Epithelial cell of proximal tubule (primary cell): ENCODE results near the gene CYP1A1. TPM values are rescaled to one million over a fixed set of nuclear protein-coding genes. Genes with fewer than 3 reads are reported as not detected.

Experiments
- DNase-seq: peaks from one replicate; pipeline ENCODE4 v3.0.0-alpha.2; 2011; ENCODE audit warnings: low read depth
- H3K4me3 ChIP-seq: 2 replicates; pipeline ENCODE4 v1.5.1; 2011; ENCODE audit warnings: low read depth, mild to moderate bottlenecking, low read length
- CTCF ChIP-seq: conservative IDR thresholded peaks from 2 replicates; pipeline ENCODE4 v1.5.1; 2012; ENCODE audit warnings: low read depth, mild to moderate bottlenecking, low read length
- total RNA-seq: library from RNA; depleted of rRNA; stranded (reverse); fragments of >200 nt; gene quantifications from 2 replicates; pipeline ENCODE4 v1.2.3, GENCODE V29; 2015

The CYP1A1 gene
- total RNA-seq, 1 donor from 2014 or later: 0.52 TPM

- H3K4me3 ChIP-seq: no peak overlapping the region
- TF ChIP-seq CTCF: no peak
- DNase-seq: no peak
These were observed 13.0 kb downstream of the CYP1A1 start for GRCh38 chr15:74712311-74712710.

DNA sequence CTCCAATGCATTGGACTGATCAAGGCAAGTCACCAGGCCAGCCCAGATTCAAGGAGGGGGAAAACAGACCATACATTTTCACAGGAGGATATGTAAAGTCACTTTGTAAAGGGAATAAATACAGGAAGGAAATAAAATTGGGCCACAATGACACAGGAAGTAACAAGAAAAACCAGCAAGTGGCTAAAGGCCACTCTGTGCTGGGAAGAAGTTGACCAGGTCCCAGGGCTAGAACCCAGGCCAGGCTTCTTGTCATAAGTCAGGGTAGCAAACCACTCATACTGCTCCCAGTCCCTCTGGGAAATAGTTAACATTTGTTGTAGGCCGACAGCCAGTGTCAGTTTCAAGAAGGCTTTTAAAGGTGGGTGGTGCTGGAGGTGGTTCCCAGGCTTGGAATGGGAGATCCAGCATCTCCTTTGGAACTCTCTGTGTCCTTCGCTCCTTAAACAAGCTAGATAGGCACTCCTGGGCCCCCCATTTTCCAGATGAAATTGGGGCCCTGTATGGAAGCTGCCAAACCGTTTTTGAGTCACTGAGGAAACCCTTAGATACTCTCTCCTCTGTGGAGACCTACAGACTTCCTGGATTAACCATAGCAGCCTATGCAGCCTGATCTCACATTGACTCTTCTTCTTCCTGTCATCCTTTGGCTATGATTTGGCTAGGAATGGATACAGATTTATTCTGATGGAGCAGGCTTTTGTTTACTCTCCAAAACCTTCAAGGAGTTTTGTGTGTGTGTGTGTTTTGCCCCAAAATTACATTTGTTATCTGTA lies 14.8 kb downstream of the CYP1A1 start:
- TF ChIP-seq CTCF: no peak
- no peak for DNase-seq
- H3K4me3 ChIP-seq: no peak overlapping the region

GRCh38 chr15:74709892-74710291 lies 15.4 kb downstream of the CYP1A1 start:
- no peak overlapping the region for H3K4me3 ChIP-seq
- no peak for DNase-seq
- TF ChIP-seq CTCF: no peak

- H3K4me3 ChIP-seq: no peak overlapping the region
- DNase-seq: no peak
- no peak for TF ChIP-seq CTCF
These were observed 16.3 kb downstream of the CYP1A1 start for GRCh38 chr15:74709011-74709410.

DNA sequence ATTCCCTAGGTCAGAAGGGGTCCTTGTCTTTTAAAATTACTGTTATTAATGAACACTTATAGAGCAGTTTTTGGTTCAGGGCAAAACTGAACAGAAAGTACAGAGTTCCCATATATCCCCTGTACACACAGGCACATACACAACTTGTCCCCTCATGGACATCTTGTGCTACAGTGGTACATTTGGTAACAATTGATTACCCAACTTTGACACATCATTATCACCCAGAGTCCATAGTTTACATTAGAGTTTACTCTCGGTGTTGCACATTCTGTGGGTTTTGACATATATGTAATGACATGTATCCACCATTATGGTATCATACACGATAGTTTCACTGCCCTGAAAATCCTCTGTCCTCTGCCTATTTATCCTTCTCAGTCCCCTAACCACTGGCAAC lies 28.5 kb downstream of the CYP1A1 start:
- peak overlapping the region; percentile 96 for H3K4me3 ChIP-seq
- DNase-seq: no peak
- no peak for TF ChIP-seq CTCF

GRCh38 chr15:74696398-74696729 lies 29.0 kb downstream of the CYP1A1 start:
- H3K4me3 ChIP-seq: peak overlapping the region; percentile 96
- no peak for DNase-seq
- no peak for TF ChIP-seq CTCF
